Measurements from ENCODE around the gene TMEM198. TPM values are rescaled to one million over a fixed set of nuclear protein-coding genes. Genes with fewer than 3 reads are reported as not detected.

Gene TMEM198
- total and polyA plus RNA-seq, 9 of the 15 experiments (the other 6 are each of a cell fraction or from before 2014, with no cell fraction given): 0.03 to 3.8 (median 1.0) TPM

DNA sequence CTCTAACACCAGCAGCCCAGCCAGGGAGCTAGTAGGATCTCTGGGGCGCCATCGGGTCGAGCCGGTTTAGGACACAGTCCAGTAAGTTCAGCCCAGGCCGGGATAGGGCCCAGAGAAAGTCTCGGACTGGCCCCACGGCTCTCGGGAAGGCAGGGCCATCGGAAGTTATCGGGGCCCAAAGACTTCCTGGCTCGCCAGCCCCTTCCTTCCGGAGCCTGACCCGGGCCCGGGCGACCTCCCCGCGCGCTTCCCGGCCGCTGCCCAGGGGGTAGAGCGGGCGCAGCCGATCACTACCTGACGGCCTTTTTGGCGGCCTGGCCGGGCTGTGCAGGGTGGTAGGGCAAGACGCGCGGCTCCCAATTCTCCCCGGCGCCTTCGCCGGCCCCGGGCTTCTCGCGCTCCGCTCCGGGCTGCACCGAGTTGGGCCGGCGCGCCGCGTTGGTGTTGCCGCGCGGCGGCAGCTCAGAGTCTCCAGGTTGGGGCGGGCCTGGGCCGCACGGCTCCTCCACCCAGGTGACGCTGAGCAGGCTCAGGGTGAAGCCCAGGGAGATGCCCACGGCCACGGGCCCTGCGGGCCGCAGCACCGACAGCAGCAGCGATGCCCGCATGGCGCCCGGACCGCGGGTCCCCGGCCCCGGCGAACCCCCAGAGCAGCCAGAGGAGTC lies 765 bp upstream of the TMEM198 start:
- no peaks in the 10 kb centered on the region for H3K9me1 ChIP-seq (ENCODE audit: control insufficient read depth, insufficient read depth, low read length)
- peaks cover 0 to 61% of the 10 kb centered on the region in 2 experiments; a peak in 3 of 5 replicates for H3K4me1 ChIP-seq (replicated peaks in 1 of 2; ENCODE audit: control insufficient read depth in 2 of 2, insufficient read depth in 2 of 2, low read length in 2 of 2)
- in situ Hi-C loops (cut with MboI) (loop anchor here (5.0 to 10.0 kb wide), 2 partner anchors 99 to 152 kb away; no protein-coding TSS in a partner anchor), intact Hi-C loops (cut with micrococcal nuclease) (loop anchor here (2.0 to 5.0 kb wide), 2 partner anchors 84 to 184 kb away; partner anchors contain the start of gene SLC4A3)
- ChIA-PET POLR2A (no interaction called here), CTCF (ENCODE audit: low intra/inter-chr PET ratio) (interaction anchor here (0.7 to 3.8 kb wide), 3 partner anchors 100 to 147 kb away, joined by 3 to 80 read pairs (median 22); no protein-coding TSS in a partner anchor)
- peaks cover 32% of the 10 kb centered on the region; the same call in 2 of the 3 replicates for H3K36me3 ChIP-seq (ENCODE audit: control insufficient read depth, insufficient read depth, low read length)
- WGBS (ENCODE audit: insufficient coverage, low coverage, missing lambda C conversion rate): 0% methylated on average over 20 of the region's 66 CpGs
- no TSS peak for BruUV-seq (replicated peaks)
- H3K27me3 ChIP-seq (ENCODE audit: control insufficient read depth in 2 of 2, insufficient read depth in 2 of 2, low read length in 2 of 2): no peaks in the 10 kb centered on the region
- H3K4me2 ChIP-seq (ENCODE audit: insufficient read depth, low read length): peak overlapping the region; percentile 75
- FAIRE-seq: no peak
- peak overlapping the region; percentile 64 to 94 for H3K9ac ChIP-seq (ENCODE audit: insufficient read depth in 1 of 2, low read depth in 2 of 2, low read length in 2 of 2)
- peaks cover 14% of the 10 kb centered on the region; the same call in 1 of the 2 replicates for H4K20me1 ChIP-seq (replicated peaks; ENCODE audit: control insufficient read depth, insufficient read depth, low read length)
- no peaks in the 10 kb centered on the region for H3K9me3 ChIP-seq (replicated peaks; ENCODE audit: control insufficient read depth, insufficient read depth, low read depth, low read length)
- peak; percentile 78 for ATAC-seq
- peak overlapping the region; percentile 74 for H3K27ac ChIP-seq (ENCODE audit: extremely low read depth, low read depth, low read length)
- peak; percentile 23 to 55 (median 42) for DNase-seq (ENCODE audit: extremely low read depth in 1 of 4, low spot score in 3 of 4)
- H3K79me2 ChIP-seq (ENCODE audit: control insufficient read depth, insufficient read depth, low read length): peaks cover 17% of the 10 kb centered on the region
- H2AFZ ChIP-seq (ENCODE audit: low read depth, low read length): 0 out of 2 replicates have a peak overlapping the region, but pooled peaks have one; percentile 54
- H3K4me3 ChIP-seq: peak overlapping the region; percentile 83
- TF ChIP-seq YBX1 (IDR thresholded peaks at IDR 0.05) (no peak), NONO (IDR thresholded peaks at IDR 0.05; ENCODE audit: low read depth in 2 of 2, low read length in 1 of 2) (0 out of 4 replicates have a peak, but pooled peaks of 1 of the 2 experiments have one; percentile 27), RBFOX2 (IDR thresholded peaks at IDR 0.05; ENCODE audit: low read depth, low read length) (peak; percentile 84), ZNF24 (IDR thresholded peaks at IDR 0.05) (no peak), NCOA1 (IDR thresholded peaks at IDR 0.05; ENCODE audit: low read depth) (0 out of 2 replicates have a peak, but pooled peaks have one; percentile 12), HCFC1 (IDR thresholded peaks at IDR 0.05; ENCODE audit: low read depth, low read length) (peak; percentile 22; the same call in 1 of the 2 replicates)
- TF ChIP-seq, protein P1, sequence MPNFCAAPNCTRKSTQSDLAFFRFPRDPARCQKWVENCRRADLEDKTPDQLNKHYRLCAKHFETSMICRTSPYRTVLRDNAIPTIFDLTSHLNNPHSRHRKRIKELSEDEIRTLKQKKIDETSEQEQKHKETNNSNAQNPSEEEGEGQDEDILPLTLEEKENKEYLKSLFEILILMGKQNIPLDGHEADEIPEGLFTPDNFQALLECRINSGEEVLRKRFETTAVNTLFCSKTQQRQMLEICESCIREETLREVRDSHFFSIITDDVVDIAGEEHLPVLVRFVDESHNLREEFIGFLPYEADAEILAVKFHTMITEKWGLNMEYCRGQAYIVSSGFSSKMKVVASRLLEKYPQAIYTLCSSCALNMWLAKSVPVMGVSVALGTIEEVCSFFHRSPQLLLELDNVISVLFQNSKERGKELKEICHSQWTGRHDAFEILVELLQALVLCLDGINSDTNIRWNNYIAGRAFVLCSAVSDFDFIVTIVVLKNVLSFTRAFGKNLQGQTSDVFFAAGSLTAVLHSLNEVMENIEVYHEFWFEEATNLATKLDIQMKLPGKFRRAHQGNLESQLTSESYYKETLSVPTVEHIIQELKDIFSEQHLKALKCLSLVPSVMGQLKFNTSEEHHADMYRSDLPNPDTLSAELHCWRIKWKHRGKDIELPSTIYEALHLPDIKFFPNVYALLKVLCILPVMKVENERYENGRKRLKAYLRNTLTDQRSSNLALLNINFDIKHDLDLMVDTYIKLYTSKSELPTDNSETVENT (CRISPR knock-in tag; IDR thresholded peaks at IDR 0.05): 0 out of 2 replicates have a peak, but pooled peaks have one; percentile 1
- TF ChIP-seq, protein P2, sequence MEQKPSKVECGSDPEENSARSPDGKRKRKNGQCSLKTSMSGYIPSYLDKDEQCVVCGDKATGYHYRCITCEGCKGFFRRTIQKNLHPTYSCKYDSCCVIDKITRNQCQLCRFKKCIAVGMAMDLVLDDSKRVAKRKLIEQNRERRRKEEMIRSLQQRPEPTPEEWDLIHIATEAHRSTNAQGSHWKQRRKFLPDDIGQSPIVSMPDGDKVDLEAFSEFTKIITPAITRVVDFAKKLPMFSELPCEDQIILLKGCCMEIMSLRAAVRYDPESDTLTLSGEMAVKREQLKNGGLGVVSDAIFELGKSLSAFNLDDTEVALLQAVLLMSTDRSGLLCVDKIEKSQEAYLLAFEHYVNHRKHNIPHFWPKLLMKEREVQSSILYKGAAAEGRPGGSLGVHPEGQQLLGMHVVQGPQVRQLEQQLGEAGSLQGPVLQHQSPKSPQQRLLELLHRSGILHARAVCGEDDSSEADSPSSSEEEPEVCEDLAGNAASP (IDR thresholded peaks at IDR 0.05): no peak

Data from K562 (cell line).